Endothelial cell of umbilical vein (primary cell): ENCODE measurements around the gene TPRG1L. TPM values are rescaled to one million over a fixed set of nuclear protein-coding genes. Genes with fewer than 3 reads are reported as not detected.

Source experiments
- BruUV-seq: library from RNA; stranded (reverse); fragments of 400-500 nt; replicated peaks from 2 replicates; lab custom pipeline; 2021; lab: Mats Ljungman, UMichigan
- CTCF ChIA-PET: fragments of 300-600, 350-600 bp; sonication (Branson Sonifier 250); formaldehyde crosslinking; loops from one replicate; lab custom pipeline; 2021; ENCODE audit warnings: antibody characterized with exemption, inconsistent platforms; lab: Charles Lee
- POLR2A ChIA-PET: fragments of 300-600, 350-600 bp; sonication (Branson Sonifier 250); formaldehyde crosslinking; loops from one replicate; lab custom pipeline; 2021; ENCODE audit warnings: antibody characterized with exemption, inconsistent platforms; lab: Charles Lee
- DNase-seq: peaks from one replicate; pipeline ENCODE4 v3.0.0-alpha.2; 2011; ENCODE audit warnings: low read depth, low spot score
- FAIRE-seq: peaks from 2 replicates; lab custom pipeline; 2011; peaks lifted over from hg19 to GRCh38; lab: Jason Lieb, UNC
- H2AFZ ChIP-seq: 2 replicates; pipeline ENCODE4 v1.6.0; 2012; ENCODE audit warnings: low read depth, low read length, control low read depth, inconsistent platforms
- H3K27ac ChIP-seq: 2 replicates; pipeline ENCODE4 v1.5.1; 2011; ENCODE audit warnings: low read depth, mild to moderate bottlenecking, control low read depth, low read length, moderate library complexity; ENCODE audit not compliant: insufficient read depth
- H3K27me3 ChIP-seq, 2 experiments: 2 replicates each; pipeline versions ENCODE4 v1.6.0 to v1.6.1; 2011; ENCODE audit warnings: low read length in 2 of 2, mixed read lengths in 1 of 2; ENCODE audit not compliant: control insufficient read depth in 2 of 2, insufficient read depth in 2 of 2
- H3K36me3 ChIP-seq, 2 experiments: 2 replicates in 1 of 2; 3 replicates in 1 of 2; pipeline ENCODE4 v1.5.1; 2011; ENCODE audit warnings: low read length in 2 of 2, mild to moderate bottlenecking in 1 of 2, moderate library complexity in 1 of 2; ENCODE audit not compliant: control insufficient read depth in 2 of 2, insufficient read depth in 2 of 2; ENCODE audit errors: extremely low read depth in 1 of 2
- H3K4me1 ChIP-seq: 3 replicates; pipeline ENCODE4 v1.5.1; 2011; ENCODE audit warnings: mild to moderate bottlenecking, low read length; ENCODE audit not compliant: control insufficient read depth, insufficient read depth; ENCODE audit errors: extremely low read depth
- H3K4me2 ChIP-seq: 2 replicates; pipeline ENCODE4 v1.6.1; 2011; ENCODE audit warnings: low read length, control low read depth, mixed read lengths; ENCODE audit not compliant: insufficient read depth
- H3K4me3 ChIP-seq, 3 experiments: fragments of 200-600 bp in 1 of 3; sonication (generic), shearing (Covaris generic) in 1 of 3; replicated peaks in 1 of 3; 2 replicates each; pipeline ENCODE4 v1.5.1; 2011 to 2016; ENCODE audit warnings: control low read depth in 3 of 3, low read length in 3 of 3, mild to moderate bottlenecking in 2 of 3, inconsistent platforms in 1 of 3, low read depth in 1 of 3, moderate library complexity in 1 of 3; ENCODE audit not compliant: insufficient read depth in 1 of 3
- H3K79me2 ChIP-seq: 2 replicates; pipeline ENCODE4 v1.6.0; 2012; ENCODE audit warnings: low read length, inconsistent platforms; ENCODE audit not compliant: control insufficient read depth, insufficient read depth
- H3K9ac ChIP-seq: replicated peaks from 2 replicates; pipeline ENCODE3; 2011; ENCODE audit warnings: low read length, control low read depth; ENCODE audit not compliant: insufficient read depth; ENCODE audit errors: extremely low read depth
- H3K9me1 ChIP-seq: replicated peaks from 3 replicates; pipeline ENCODE4 v1.6.0; 2011; ENCODE audit warnings: mild to moderate bottlenecking, low read length; ENCODE audit not compliant: control insufficient read depth, insufficient read depth; ENCODE audit errors: extremely low read depth
- H3K9me3 ChIP-seq: replicated peaks from 2 replicates; pipeline ENCODE4 v1.5.1; 2012; ENCODE audit warnings: low read length, inconsistent platforms; ENCODE audit not compliant: control insufficient read depth, insufficient read depth
- H4K20me1 ChIP-seq: replicated peaks from 2 replicates; pipeline ENCODE3; 2011; ENCODE audit warnings: mild to moderate bottlenecking, low read length; ENCODE audit not compliant: control insufficient read depth, insufficient read depth; ENCODE audit errors: extremely low read depth
- EZH2 ChIP-seq: IDR thresholded peaks from 2 replicates; pipeline ENCODE4 v1.6.1; 2012; ENCODE audit warnings: borderline replicate concordance, low read depth, mild to moderate bottlenecking, moderate library complexity, low read length, inconsistent platforms; ENCODE audit not compliant: severe bottlenecking
- GATA2 ChIP-seq: IDR thresholded peaks from 2 replicates; pipeline ENCODE4 v1.7.0; 2011; ENCODE audit warnings: low read depth, mild to moderate bottlenecking, moderate library complexity, mixed read lengths, low read length; ENCODE audit not compliant: insufficient read length, insufficient read depth
- JUN ChIP-seq: IDR thresholded peaks from 2 replicates; pipeline ENCODE4 v1.6.1; 2011; ENCODE audit warnings: borderline replicate concordance, low read depth; ENCODE audit not compliant: insufficient read length, insufficient read depth
- dilution Hi-C: fragments of 300-500 bp; cut with MboI; formaldehyde crosslinking; loops from one replicate; pipeline ENCODE4 v1.15.0; 2019; ENCODE audit warnings: low sequenced_read_pairs; ENCODE audit not compliant: extremely low pct_ligation_motif_present
- intact Hi-C: fragments of 100-400 bp; cut with micrococcal nuclease; formaldehyde crosslinking; loops from one replicate; pipeline ENCODE4 v1.10.0; 2022
- polyA plus RNA-seq, 4 experiments: library from polyadenylated mRNA; depleted of rRNA in 3 of 4; stranded (reverse) in 3 of 4; unstranded in 1 of 4; fragments of >200 nt; gene quantifications; 2 replicates each; pipeline versions ENCODE4 v1.2.1 to v1.2.3, GENCODE V29; 2011 to 2012; ENCODE audit warnings: missing spikeins in 1 of 4
- total RNA-seq: library from RNA; stranded (reverse); gene quantifications from 2 replicates; pipeline ENCODE4 v1.2.3, GENCODE V29; 2021

The TPRG1L gene
- total and polyA plus RNA-seq, 2 donors (not counting 3 experiments of a cell fraction or from before 2014, with no cell fraction given), result 52.3 to 53.8 TPM

DNA sequence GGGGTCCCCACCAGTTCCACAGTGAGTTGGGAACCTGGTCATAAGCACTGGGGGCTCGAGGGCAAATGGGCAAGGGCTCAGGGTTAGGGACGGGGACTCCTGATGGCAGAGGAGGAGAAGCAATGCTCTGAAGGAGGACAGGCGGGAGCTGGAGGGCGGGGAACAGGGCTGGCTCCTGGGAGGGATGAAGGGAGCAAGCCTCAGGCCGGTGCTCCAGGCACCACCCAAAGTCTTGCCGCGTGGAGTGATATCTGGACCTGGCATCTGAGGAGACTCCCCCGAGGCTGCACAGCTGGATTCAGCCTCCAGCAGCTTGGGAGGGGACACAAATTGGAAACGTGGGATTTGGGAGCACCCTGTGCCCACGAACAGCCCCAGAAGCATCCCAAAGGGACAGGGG lies 24.5 kb upstream of the TPRG1L start:
- H3K79me2 ChIP-seq, result no peaks in the 10 kb centered on the region
- peaks cover 3% of the 10 kb centered on the region for H3K4me1 ChIP-seq
- no peak overlapping the region for H3K4me3 ChIP-seq
- no peak for TF ChIP-seq EZH2
- BruUV-seq, result no TSS peak
- no peaks in the 10 kb centered on the region for H3K9me1 ChIP-seq
- H2AFZ ChIP-seq, result no peak overlapping the region
- no peak for FAIRE-seq
- POLR2A ChIA-PET, result no interaction called here
- dilution Hi-C loops, result no loop called here
- no peak overlapping the region for H3K27ac ChIP-seq
- no peak for DNase-seq
- no peak overlapping the region for H3K9ac ChIP-seq
- no peaks in the 10 kb centered on the region for H3K36me3 ChIP-seq
- intact Hi-C loops, result no loop called here
- H3K4me2 ChIP-seq, result no peak overlapping the region
- H3K27me3 ChIP-seq, result no peaks in the 10 kb centered on the region
- H4K20me1 ChIP-seq, result no peaks in the 10 kb centered on the region
- CTCF ChIA-PET, result interaction anchor here (0.8 to 4.0 kb wide), 4 partner anchors 9 to 19 kb away, joined by 3 to 17 read pairs (median 3); no protein-coding TSS in a partner anchor
- H3K9me3 ChIP-seq, result no peaks in the 10 kb centered on the region

DNA sequence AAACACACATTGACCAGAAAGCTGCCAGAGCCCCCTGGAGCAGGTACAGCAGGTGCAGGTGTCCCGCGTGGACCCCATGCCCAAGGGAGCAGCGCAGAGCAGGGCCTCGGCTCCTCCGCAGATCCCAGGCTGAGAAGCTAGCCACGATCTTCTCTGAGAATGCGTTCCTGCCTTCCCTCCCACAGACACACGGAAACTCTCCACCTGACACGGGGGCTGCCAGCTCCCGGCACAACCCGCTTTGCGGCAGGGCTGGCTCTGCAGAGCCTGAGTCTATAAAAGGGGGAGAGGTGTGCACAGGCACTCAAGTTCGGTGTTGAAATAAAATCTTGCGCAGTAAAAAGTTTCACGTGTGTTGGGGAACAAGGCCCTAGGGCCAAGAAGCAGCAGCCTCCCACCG lies 23.1 kb upstream of the TPRG1L start:
- H3K36me3 ChIP-seq, result no peaks in the 10 kb centered on the region
- H3K4me1 ChIP-seq, result peaks cover 3% of the 10 kb centered on the region
- no TSS peak for BruUV-seq
- intact Hi-C loops, result no loop called here
- H3K27me3 ChIP-seq, result no peaks in the 10 kb centered on the region
- H3K9me3 ChIP-seq, result no peaks in the 10 kb centered on the region
- H3K9me1 ChIP-seq, result no peaks in the 10 kb centered on the region
- TF ChIP-seq JUN (no peak), GATA2 (no peak)
- H4K20me1 ChIP-seq, result no peaks in the 10 kb centered on the region
- no peak overlapping the region for H3K9ac ChIP-seq
- POLR2A ChIA-PET, result no interaction called here
- CTCF ChIA-PET, result interaction anchor here (1.0 to 1.7 kb wide), 2 partner anchors 13 to 17 kb away, joined by 3 to 7 read pairs; no protein-coding TSS in a partner anchor
- no peaks in the 10 kb centered on the region for H3K79me2 ChIP-seq
- H2AFZ ChIP-seq, result no peak overlapping the region
- no peak overlapping the region for H3K4me3 ChIP-seq
- H3K4me2 ChIP-seq, result no peak overlapping the region
- no peak for DNase-seq
- dilution Hi-C loops, result no loop called here
- FAIRE-seq, result no peak
- H3K27ac ChIP-seq, result no peak overlapping the region
